Muscle layer of colon (tissue), 2 donors: Measurements from ENCODE around the gene CELF4.

ENCODE experiments used
- H3K27ac ChIP-seq: one replicate; pipeline ENCODE4 v1.7.0; 2013; ENCODE audit warnings: low read depth, mild to moderate bottlenecking, low read length, moderate library complexity
- H3K27me3 ChIP-seq, 2 donors: one replicate each; pipeline ENCODE4 v1.7.0; 2013; ENCODE audit warnings: low read length in 2 of 2, mild to moderate bottlenecking in 2 of 2; ENCODE audit not compliant: insufficient read depth in 2 of 2, control insufficient read depth in 1 of 2
- H3K36me3 ChIP-seq: one replicate; pipeline ENCODE4 v1.7.0; 2013; ENCODE audit warnings: mild to moderate bottlenecking, low read length; ENCODE audit not compliant: insufficient read depth
- H3K4me1 ChIP-seq: one replicate; pipeline ENCODE4 v1.7.0; 2013; ENCODE audit warnings: mild to moderate bottlenecking, low read length; ENCODE audit not compliant: insufficient read depth
- H3K4me3 ChIP-seq, 2 donors: one replicate each; pipeline ENCODE4 v1.7.0; 2013; ENCODE audit warnings: low read length in 2 of 2, low read depth in 1 of 2, mild to moderate bottlenecking in 1 of 2, moderate library complexity in 1 of 2
- H3K9ac ChIP-seq: one replicate; pipeline ENCODE4 v1.7.0; 2013; ENCODE audit warnings: low read length
- H3K9me3 ChIP-seq: one replicate; pipeline ENCODE4 v1.7.0; 2013; ENCODE audit warnings: mild to moderate bottlenecking, low read length
- donor health status: abdominal sarcoma.
- donor health status: Adenocarcinoma of cecum.

The CELF4 gene

DNA sequence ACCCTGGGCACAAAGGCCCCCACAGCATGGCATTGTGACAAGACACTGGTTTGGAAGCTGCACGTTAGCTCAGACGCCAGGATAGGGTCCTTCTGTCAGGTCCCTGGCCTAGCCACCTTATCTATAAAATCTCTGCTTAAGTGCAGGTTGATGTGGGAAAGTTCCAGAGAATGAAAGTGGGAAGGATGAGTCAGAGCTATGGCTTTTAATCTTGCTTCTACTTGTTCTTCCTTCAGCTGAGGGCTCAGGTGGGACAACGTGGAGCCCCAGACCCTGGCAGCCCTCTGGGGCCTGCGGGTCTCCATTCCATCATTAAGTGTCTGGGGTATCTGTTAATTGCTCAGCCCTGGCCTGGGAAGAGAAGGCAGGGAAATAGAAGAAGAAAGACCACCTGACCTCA, 64.5 kb downstream of the CELF4 start:
- Histone ChIP-seq H3K27me3 (no peaks in the 10 kb centered on the region), H3K27ac (no peak overlapping the region), H3K4me3 (no peak overlapping the region), H3K36me3 (no peaks in the 10 kb centered on the region), H3K4me1 (no peaks in the 10 kb centered on the region), H3K9ac (no peak overlapping the region), H3K9me3 (no peaks in the 10 kb centered on the region)

- Histone ChIP-seq H3K36me3 (no peaks in the 10 kb centered on the region), H3K9me3 (no peaks in the 10 kb centered on the region), H3K9ac (no peak overlapping the region), H3K27me3 (no peaks in the 10 kb centered on the region), H3K4me3 (no peak overlapping the region), H3K4me1 (no peaks in the 10 kb centered on the region), H3K27ac (no peak overlapping the region)
Measured at GRCh38 chr18:37499913-37500312, 65.7 kb downstream of the CELF4 start.

- no peak overlapping the region for H3K4me3 ChIP-seq
- no peaks in the 10 kb centered on the region for H3K36me3 ChIP-seq
- no peak overlapping the region for H3K27ac ChIP-seq
- H3K9ac ChIP-seq: no peak overlapping the region
- no peaks in the 10 kb centered on the region for H3K4me1 ChIP-seq
- H3K9me3 ChIP-seq: no peaks in the 10 kb centered on the region
- no peaks in the 10 kb centered on the region for H3K27me3 ChIP-seq
Measured at GRCh38 chr18:37499044-37499443, 66.6 kb downstream of the CELF4 start.

GRCh38 chr18:37497853-37498518, 67.6 kb downstream of the CELF4 start:
- Histone ChIP-seq H3K4me3 (no peak overlapping the region), H3K9me3 (no peaks in the 10 kb centered on the region), H3K36me3 (no peaks in the 10 kb centered on the region), H3K9ac (no peak overlapping the region), H3K4me1 (no peaks in the 10 kb centered on the region), H3K27me3 (no peaks in the 10 kb centered on the region), H3K27ac (no peak overlapping the region)

DNA sequence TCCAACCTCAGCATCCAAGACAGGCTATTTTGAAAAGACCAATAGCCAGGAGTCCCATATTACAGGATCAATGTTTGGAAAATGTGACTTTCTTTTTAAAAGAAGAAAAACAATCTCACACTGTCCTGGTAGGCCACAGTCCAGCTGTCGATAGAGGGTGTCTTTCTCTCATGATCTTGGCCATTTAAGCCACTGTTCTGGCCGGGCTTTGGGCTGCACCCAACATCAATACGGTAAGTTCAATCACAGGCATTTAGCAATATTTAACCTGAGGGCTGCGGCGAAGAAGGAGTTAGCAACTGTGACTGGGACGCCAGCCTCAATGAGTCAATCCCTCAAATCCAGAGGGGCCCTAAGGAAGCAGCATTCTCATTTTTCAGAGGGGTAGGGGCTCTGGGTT, 69.0 kb downstream of the CELF4 start:
- Histone ChIP-seq H3K27me3 (no peaks in the 10 kb centered on the region), H3K27ac (no peak overlapping the region), H3K9ac (no peak overlapping the region), H3K9me3 (no peaks in the 10 kb centered on the region), H3K4me3 (no peak overlapping the region), H3K36me3 (no peaks in the 10 kb centered on the region), H3K4me1 (no peaks in the 10 kb centered on the region)

DNA sequence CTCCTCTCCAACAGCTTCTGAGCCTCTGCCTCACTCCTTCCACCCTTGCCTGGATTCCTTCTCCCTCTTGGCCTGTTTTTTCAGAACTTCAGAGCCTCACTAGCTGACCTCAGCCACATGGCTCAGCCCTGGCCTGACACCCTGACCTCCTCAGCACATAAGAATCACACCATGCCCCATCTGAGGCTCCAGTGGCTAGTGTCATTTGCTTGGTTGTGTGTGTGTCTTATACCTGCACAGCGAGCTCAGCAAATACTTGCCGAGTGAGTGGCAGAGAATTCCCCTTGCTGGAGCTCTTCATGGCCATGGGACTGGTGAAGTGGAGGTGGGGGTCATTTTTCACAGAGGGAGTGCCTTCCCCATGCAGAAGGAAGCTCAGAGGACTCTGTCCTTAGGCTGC, 70.2 kb downstream of the CELF4 start:
- no peak overlapping the region for H3K9ac ChIP-seq
- no peaks in the 10 kb centered on the region for H3K9me3 ChIP-seq
- H3K4me3 ChIP-seq: no peak overlapping the region
- no peaks in the 10 kb centered on the region for H3K4me1 ChIP-seq
- no peak overlapping the region for H3K27ac ChIP-seq
- no peaks in the 10 kb centered on the region for H3K36me3 ChIP-seq
- H3K27me3 ChIP-seq: no peaks in the 10 kb centered on the region

- Histone ChIP-seq H3K4me3 (no peak overlapping the region), H3K36me3 (no peaks in the 10 kb centered on the region), H3K27ac (no peak overlapping the region), H3K27me3 (peaks cover 0 to 5% of the 10 kb centered on the region in 2 donors), H3K9me3 (no peaks in the 10 kb centered on the region), H3K4me1 (no peaks in the 10 kb centered on the region), H3K9ac (no peak overlapping the region)
Measured at GRCh38 chr18:37494406-37494805, 71.2 kb downstream of the CELF4 start.

GRCh38 chr18:37493352-37493935, 72.2 kb downstream of the CELF4 start:
- Histone ChIP-seq H3K36me3 (no peaks in the 10 kb centered on the region), H3K27me3 (peaks cover under 1 to 14% of the 10 kb centered on the region in 2 donors), H3K9ac (no peak overlapping the region), H3K4me3 (no peak overlapping the region), H3K4me1 (no peaks in the 10 kb centered on the region), H3K27ac (no peak overlapping the region), H3K9me3 (no peaks in the 10 kb centered on the region)

GRCh38 chr18:37492952-37493351, 72.6 kb downstream of the CELF4 start:
- Histone ChIP-seq H3K4me1 (no peaks in the 10 kb centered on the region), H3K9ac (no peak overlapping the region), H3K27ac (no peak overlapping the region), H3K27me3 (peaks cover 6 to 19% of the 10 kb centered on the region in 2 donors), H3K9me3 (no peaks in the 10 kb centered on the region), H3K4me3 (no peak overlapping the region), H3K36me3 (no peaks in the 10 kb centered on the region)

DNA sequence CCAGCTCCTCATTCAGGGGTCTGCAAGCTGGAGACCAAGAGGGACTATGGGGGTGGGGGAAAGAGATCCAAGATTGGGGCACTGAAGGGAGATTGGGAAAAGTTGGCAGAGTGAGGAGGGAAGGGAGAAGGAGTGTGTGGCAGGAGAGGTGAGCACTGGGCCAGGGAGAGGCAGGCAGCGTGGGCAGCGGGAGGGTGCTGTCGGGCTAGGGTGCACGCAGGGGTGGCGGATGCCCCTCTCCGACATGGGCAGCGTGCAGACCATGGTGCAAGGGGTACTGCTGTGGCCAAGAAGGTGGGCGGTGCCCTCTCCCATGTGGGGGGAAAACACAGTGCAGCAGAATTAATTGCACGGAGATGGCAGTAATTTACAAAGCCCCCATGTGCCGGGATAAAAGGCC, 74.1 kb downstream of the CELF4 start:
- H3K9ac ChIP-seq: no peak overlapping the region
- no peaks in the 10 kb centered on the region for H3K4me1 ChIP-seq
- H3K9me3 ChIP-seq: no peaks in the 10 kb centered on the region
- no peaks in the 10 kb centered on the region for H3K36me3 ChIP-seq
- H3K27ac ChIP-seq: no peak overlapping the region
- H3K4me3 ChIP-seq: no peak overlapping the region
- peaks cover 12 to 34% of the 10 kb centered on the region in 2 donors for H3K27me3 ChIP-seq

DNA sequence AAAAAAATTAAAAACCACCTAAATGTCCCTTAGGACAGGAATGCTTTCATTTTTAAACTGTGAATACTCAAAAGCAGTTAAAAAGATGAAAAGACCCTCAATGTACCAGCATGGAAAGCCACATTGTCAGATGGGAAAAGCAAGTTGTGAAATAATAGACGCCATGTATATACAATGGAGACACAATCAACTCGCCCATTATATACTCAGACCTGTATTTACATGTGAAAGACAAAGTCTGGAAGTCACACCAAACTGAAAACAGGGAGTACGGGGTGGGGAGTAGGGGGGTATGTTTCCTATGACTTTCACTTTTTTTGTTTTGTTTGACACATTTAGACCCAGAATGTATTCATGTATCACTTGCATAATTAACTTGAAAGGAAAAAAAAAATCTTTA, 75.6 kb downstream of the CELF4 start:
- no peaks in the 10 kb centered on the region for H3K36me3 ChIP-seq
- no peak overlapping the region for H3K27ac ChIP-seq
- H3K27me3 ChIP-seq: peaks cover 22 to 46% of the 10 kb centered on the region in 2 donors
- no peak overlapping the region for H3K4me3 ChIP-seq
- no peak overlapping the region for H3K9ac ChIP-seq
- no peaks in the 10 kb centered on the region for H3K9me3 ChIP-seq
- H3K4me1 ChIP-seq: peaks cover 6% of the 10 kb centered on the region

GRCh38 chr18:37489011-37489410, 76.6 kb downstream of the CELF4 start:
- Histone ChIP-seq H3K9me3 (no peaks in the 10 kb centered on the region), H3K4me1 (peaks cover 6% of the 10 kb centered on the region), H3K27me3 (peaks cover 22 to 54% of the 10 kb centered on the region in 2 donors), H3K27ac (no peak overlapping the region), H3K4me3 (no peak overlapping the region), H3K9ac (no peak overlapping the region), H3K36me3 (no peaks in the 10 kb centered on the region)
